Thymus (tissue), 11 donors: ENCODE measurements around the gene SYNGAP1. TPM values are rescaled to one million over a fixed set of nuclear protein-coding genes. Genes with fewer than 3 reads are reported as not detected.
A peak's percentile ranks its signal among the peaks of the same experiment; 100 is the strongest.

Experiments used
- DNase-seq, 9 donors: peaks; one replicate each; pipeline ENCODE4 v3.0.0-alpha.2; 2013; ENCODE audit warnings: low spot score in 9 of 9, low read depth in 6 of 9, missing footprints in 1 of 9
- H3K27ac ChIP-seq, 2 donors: one replicate each; pipeline ENCODE4 v1.5.1; 2013; ENCODE audit warnings: control low read depth in 1 of 2, low read depth in 1 of 2, low read length in 1 of 2, mild to moderate bottlenecking in 1 of 2, moderate library complexity in 1 of 2
- H3K27me3 ChIP-seq, 2 donors: one replicate each; pipeline ENCODE4 v1.5.1; 2013; ENCODE audit warnings: low read length in 1 of 2; ENCODE audit not compliant: control insufficient read depth in 2 of 2, insufficient read depth in 1 of 2
- H3K36me3 ChIP-seq, 2 donors: one replicate each; pipeline ENCODE4 v1.5.1; 2013; ENCODE audit warnings: low read length in 1 of 2, mild to moderate bottlenecking in 1 of 2, moderate library complexity in 1 of 2; ENCODE audit not compliant: control insufficient read depth in 2 of 2, insufficient read depth in 2 of 2
- H3K4me1 ChIP-seq, 2 donors: one replicate each; pipeline ENCODE4 v1.5.1; 2013; ENCODE audit warnings: low read length in 2 of 2; ENCODE audit not compliant: control insufficient read depth in 2 of 2, insufficient read depth in 2 of 2
- H3K4me3 ChIP-seq, 2 donors: one replicate each; pipeline ENCODE4 v1.5.1; 2013; ENCODE audit warnings: low read length in 2 of 2, control low read depth in 1 of 2, mild to moderate bottlenecking in 1 of 2
- H3K9me3 ChIP-seq, 2 donors: one replicate each; pipeline ENCODE4 v1.5.1; 2013; ENCODE audit warnings: low read length in 1 of 2, mild to moderate bottlenecking in 1 of 2; ENCODE audit not compliant: control insufficient read depth in 2 of 2, insufficient read depth in 1 of 2
- WGBS: extraction: QIAGEN DNeasy Blood & Tissue Kit; methylation state at CpG from one replicate; pipeline ENCODE4 v1.1.7; 2013; 5-methylcytosine and 5-hydroxymethylcytosine counted together
- polyA plus RNA-seq: library from polyadenylated mRNA; stranded (reverse); fragments of 200-250 nt; gene quantifications from one replicate; pipeline ENCODE4 v1.2.3, GENCODE V29; 2013
- total RNA-seq: library from RNA; stranded (reverse); fragments of 120-200 nt; gene quantifications from one replicate; pipeline ENCODE4 v1.2.4, GENCODE V29; 2013
- donor health status: healthy.

SYNGAP1 gene
- total and polyA plus RNA-seq, 2 donors, result 3.0 to 26.7 TPM

DNA sequence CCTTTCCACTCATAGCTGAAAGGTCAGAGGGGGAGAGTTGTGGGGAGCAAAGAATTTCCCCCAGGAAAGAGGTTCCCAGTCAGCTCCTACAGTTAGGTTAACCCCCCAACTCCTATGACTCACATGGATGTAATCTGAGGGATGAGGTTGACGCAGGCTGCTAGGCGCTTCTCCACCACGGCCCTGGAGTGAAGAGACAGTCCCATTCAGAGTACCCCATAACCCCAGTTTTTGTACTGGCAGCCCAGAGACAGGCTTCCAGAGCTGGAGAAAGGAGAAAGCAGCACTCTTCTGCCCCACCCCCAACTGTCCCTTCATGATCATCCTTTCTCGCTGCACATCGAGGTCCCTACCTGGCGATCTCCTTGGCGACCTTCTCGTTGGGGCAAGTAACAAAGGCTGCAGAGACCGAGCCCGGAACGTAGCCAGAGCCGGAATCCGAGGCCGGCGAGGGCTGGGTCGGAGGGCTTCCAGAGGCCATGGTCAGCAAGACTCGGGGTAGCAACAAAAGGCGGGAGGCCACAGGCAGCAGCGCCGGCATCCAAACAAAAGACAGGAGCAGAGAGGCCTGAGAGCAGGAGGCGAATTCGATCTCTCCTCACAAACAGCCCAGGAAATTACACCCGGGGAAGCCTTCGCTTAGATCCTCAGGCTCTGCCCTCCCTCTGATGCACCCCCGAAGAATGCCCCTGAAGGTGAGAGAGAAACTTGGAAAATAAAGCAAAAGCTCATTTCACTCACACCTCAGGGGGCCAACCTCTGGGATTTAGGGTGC lies 2.5 kb upstream of the SYNGAP1 start:
- Histone ChIP-seq H3K27me3 (no peaks in the 10 kb centered on the region), H3K27ac (peak overlapping the region; percentile 92 to 94), H3K9me3 (peaks cover 0 to 3% of the 10 kb centered on the region in 2 donors), H3K4me1 (peaks cover 37 to 50% of the 10 kb centered on the region in 2 donors), H3K4me3 (peak overlapping the region; percentile 71 to 79), H3K36me3 (peaks cover 42 to 45% of the 10 kb centered on the region in 2 donors)
- 6% methylated on average over 25 of the region's 25 CpGs for WGBS
- no peak for DNase-seq

DNA sequence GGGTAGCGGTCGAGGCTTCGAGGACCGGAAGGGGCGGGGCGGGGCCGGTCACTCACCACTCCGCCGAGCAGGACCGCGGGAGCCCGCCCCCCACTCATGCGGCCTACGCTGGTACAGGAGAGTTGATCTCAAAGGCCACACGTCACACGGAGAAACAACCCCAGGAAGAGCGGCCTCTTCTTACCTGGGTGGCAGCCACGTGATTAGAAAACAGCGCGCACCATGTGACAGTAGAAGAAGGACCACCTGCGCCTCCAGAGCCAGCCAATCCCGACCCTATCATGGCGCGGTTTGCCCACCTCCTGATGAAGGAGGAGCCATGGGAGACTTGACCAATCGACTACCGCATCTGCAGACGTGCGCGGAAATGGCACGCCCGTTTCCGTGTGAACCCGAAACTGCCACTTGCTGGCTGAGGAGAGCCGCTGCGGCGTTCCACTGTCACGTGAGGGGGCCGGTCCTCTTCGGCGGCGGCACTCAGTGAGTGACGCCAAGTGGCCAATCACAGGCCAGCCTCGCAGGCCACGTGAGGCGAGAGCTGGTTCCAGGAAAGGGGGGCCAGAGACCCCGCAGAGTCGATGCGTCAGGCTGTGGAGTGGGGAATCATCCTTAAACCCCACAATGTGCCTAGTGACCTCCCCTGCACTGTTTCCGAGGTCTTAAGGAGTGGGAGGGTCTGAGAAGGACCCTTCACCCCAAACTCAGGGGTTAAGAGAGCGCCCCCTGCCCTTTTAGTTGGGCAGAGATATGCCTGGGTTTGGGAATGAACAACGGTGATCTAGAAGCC lies 1.8 kb upstream of the SYNGAP1 start, which contains the start of gene CUTA:
TSS of gene CUTA (minus strand) at position 205 of the 787 bp plus-strand sequence. CDS start at position 98, 107 bp downstream.
- Histone ChIP-seq H3K4me3 (peak within 1 kb of the TSS; percentile 71 to 79), H3K4me1 (peaks cover 37 to 50% of the 10 kb centered on the region in 2 donors)
- WGBS, result under 1% methylated on average over 51 of the region's 51 CpGs

DNA sequence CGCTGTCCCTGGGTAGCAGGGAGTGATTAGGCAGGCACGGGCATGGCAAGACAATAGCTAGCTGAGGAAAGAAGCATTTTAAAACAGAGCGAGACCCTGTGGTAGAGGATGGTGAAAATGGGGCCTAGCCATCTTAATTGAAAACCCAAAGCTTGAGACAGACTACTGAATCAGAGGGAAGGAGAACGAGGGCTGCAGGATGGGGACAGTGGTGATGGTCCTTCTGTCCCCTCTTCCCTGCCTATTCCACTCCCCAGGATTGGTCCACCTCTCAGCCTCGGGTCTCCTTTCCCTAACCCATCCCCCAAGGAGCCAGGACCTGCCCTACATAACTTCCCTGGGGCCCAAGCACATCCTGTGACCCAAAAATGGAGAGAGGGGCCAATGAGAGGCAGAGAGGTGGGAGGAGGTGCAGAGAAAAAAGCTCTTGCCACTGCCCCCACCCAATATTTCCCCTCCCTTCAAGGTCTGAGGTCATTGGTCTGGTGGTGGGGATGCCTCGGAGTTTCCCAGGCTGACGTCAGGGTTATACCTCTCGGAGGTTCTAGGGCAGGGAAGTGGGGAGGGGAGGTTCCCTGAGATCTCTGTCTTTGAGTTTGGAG lies 1.1 kb upstream of the SYNGAP1 start:
- peaks cover 37 to 50% of the 10 kb centered on the region in 2 donors for H3K4me1 ChIP-seq
- peak overlapping the region; percentile 93 to 98 for H3K27ac ChIP-seq
- DNase-seq, result peak in 2 of 9 donors; percentile 48 to 74
- H3K4me3 ChIP-seq, result peak overlapping the region; percentile 43 to 45
- H3K9me3 ChIP-seq, result peaks cover 0 to 3% of the 10 kb centered on the region in 2 donors
- no peaks in the 10 kb centered on the region for H3K27me3 ChIP-seq
- H3K36me3 ChIP-seq, result peaks cover 28 to 34% of the 10 kb centered on the region in 2 donors
- WGBS, result 63% methylated on average over 8 of the region's 8 CpGs

More for the DNA sequence above, 1.8 kb upstream of the SYNGAP1 start, which contains the start of gene CUTA:
- peaks cover 0 to 3% of the 10 kb centered on the region in 2 donors for H3K9me3 ChIP-seq
- DNase-seq, result peak; percentile 97 to 100 (median 99)
- peaks cover 35 to 37% of the 10 kb centered on the region in 2 donors for H3K36me3 ChIP-seq
- H3K27me3 ChIP-seq, result no peaks in the 10 kb centered on the region
- peak within 1 kb of the TSS; percentile 94 to 98 for H3K27ac ChIP-seq

DNA sequence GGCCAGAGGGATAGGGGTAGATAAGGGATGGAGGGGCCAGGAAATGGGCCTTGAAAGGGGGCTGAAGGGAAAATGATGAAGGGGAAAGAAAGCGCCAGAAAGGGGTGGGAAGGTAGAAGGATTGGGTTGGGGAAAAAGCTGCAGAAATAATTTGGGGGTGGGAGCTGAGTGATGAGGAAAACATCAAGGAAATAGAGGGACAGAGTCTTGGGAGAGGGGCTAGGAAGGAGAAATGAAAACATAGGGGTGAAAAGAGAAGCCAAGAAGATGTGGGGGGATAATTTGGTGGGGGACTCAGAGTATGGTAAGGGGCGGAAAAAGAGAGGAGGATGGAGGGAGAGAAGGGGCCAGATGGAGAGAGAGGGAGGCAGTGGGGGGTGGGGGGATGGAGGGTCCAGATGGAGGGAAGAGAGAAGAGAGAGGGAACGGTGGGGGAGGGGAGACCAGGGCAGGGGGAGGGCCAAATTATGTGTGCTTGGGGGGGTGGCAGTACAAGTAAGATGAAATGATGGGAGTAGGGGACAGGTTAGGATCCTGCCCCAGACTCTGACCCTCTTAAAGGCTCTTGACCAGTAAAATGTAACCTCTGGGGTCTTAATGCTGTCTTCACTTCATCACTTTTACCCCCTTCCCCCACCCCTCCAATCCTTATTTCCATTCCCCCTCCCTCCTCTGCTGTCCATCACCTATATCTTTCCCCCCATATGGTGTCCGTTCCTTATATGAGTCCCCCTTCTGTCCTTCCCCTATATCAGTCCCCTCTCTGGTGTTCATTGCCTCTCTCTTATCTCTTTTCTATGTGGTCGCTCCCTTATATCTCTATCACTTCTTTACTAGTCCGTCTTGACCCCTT lies 852 bp downstream of the SYNGAP1 start:
- Histone ChIP-seq H3K27ac (no peak overlapping the region), H3K4me3 (peak overlapping the region; percentile 45 to 52), H3K36me3 (peaks cover 8 to 17% of the 10 kb centered on the region in 2 donors), H3K4me1 (peaks cover 40 to 59% of the 10 kb centered on the region in 2 donors), H3K27me3 (no peaks in the 10 kb centered on the region), H3K9me3 (peaks cover 0 to 3% of the 10 kb centered on the region in 2 donors)
- 86% methylated on average over 6 of the region's 6 CpGs for WGBS
- DNase-seq, result no peak

DNA sequence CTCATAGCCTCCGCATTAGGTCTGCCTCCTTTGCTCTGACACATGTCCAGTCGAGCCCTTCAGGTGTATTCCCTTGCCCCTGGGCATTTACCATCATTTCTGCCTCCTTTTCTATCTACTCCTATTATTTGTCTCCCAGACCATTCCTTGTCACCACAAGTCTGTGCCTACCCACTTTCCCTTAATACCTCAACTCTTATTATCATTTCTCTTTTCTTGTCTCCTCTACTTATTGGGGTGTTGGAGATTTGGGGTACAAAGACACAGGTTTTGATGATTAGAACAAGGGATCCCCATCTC lies 1.4 kb downstream of the SYNGAP1 start:
- H3K27me3 ChIP-seq, result no peaks in the 10 kb centered on the region
- peaks cover 3 to 11% of the 10 kb centered on the region in 2 donors for H3K36me3 ChIP-seq
- H3K9me3 ChIP-seq, result peaks cover 0 to 3% of the 10 kb centered on the region in 2 donors
- H3K4me3 ChIP-seq, result no peak overlapping the region
- 97% methylated on average over 2 of the region's 2 CpGs for WGBS
- no peak overlapping the region for H3K27ac ChIP-seq
- peaks cover 37 to 59% of the 10 kb centered on the region in 2 donors for H3K4me1 ChIP-seq
- no peak for DNase-seq

DNA sequence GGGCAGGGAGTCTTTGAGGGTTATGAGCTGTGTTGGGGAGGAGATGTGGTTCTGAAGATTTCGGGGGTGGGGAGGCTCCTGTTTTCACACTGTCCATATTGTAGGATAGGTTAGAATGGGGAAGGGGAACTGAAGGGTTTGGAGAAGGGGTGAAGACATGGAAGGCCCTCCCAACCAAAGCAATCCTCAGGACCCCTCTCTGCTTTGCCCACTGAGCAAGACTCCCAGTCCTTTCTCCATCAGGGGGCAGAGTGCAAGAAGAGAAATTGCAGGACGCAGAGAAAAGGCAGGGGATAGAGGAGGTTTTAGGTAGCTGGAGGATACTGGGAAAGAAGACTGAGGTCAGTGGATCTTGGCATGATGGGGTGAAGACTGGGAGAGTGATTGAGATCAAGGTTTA lies 3.9 kb downstream of the SYNGAP1 start:
- no peaks in the 10 kb centered on the region for H3K27me3 ChIP-seq
- peaks cover 35 to 58% of the 10 kb centered on the region in 2 donors for H3K4me1 ChIP-seq
- H3K27ac ChIP-seq, result no peak overlapping the region
- DNase-seq, result no peak
- H3K4me3 ChIP-seq, result no peak overlapping the region
- 96% methylated on average over 2 of the region's 2 CpGs for WGBS
- no peaks in the 10 kb centered on the region for H3K9me3 ChIP-seq
- peaks cover 0 to 4% of the 10 kb centered on the region in 2 donors for H3K36me3 ChIP-seq

DNA sequence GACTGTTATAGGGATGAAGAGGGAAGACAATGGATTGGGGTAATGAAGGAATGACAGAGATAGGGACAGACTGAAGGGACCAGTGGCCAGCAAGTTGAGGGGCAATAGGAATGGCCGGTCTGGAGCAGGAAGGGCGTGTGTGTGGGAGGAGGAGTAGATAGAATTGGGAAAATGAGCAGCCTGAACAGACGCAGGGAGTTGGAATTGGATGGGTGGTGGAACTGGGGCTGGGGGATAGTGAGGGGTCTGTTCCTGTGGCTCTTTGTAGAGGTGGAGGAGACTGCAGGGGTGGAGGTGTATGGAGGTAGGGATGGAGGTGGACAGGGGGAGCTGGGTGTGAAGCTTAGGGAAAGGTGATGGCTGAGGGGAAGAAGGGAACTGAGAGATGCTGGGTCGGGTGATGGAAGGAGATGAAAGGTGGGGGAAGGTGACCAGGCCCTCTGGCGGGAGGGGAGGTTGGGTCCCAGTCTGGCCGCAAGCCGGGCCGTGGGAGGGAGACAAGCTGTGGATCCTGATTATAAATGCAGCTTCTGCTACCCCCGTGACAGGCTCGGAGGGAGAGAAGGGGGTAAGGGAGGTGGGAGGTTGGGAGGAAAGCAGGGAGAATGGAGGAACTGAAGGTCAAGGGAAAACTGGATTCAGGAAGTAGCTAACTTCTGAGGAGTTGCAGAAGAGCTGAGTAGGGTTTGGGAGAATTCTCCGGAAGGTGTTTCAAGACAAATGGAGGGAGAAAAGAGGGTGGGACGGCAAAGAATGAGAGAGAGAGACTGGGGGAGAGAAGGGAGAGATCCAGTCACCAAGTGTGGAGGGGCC lies 5.2 kb downstream of the SYNGAP1 start:
- Histone ChIP-seq H3K4me1 (peaks cover 36 to 60% of the 10 kb centered on the region in 2 donors), H3K27ac (peak overlapping the region; percentile 91 to 93), H3K36me3 (peaks cover 0 to 4% of the 10 kb centered on the region in 2 donors), H3K9me3 (no peaks in the 10 kb centered on the region), H3K27me3 (no peaks in the 10 kb centered on the region), H3K4me3 (peak overlapping the region; percentile 55 to 84)
- no peak for DNase-seq
- 32% methylated on average over 12 of the region's 12 CpGs for WGBS
